ENCODE data around the gene ARID3C. TPM values are rescaled to one million over a fixed set of nuclear protein-coding genes. Genes with fewer than 3 reads are reported as not detected.

Gene ARID3C
- polyA plus RNA-seq, 2 of the 4 experiments (the other 2 are of a cell fraction) = 0.09 to 0.12 TPM

- 90% methylated on average over 9 of the region's 11 CpGs for WGBS (ENCODE audit: missing lambda C conversion rate)
- no peak for ATAC-seq
Measured at GRCh38 chr9:34653151-34654072, 24.5 kb upstream of the ARID3C start.

DNA sequence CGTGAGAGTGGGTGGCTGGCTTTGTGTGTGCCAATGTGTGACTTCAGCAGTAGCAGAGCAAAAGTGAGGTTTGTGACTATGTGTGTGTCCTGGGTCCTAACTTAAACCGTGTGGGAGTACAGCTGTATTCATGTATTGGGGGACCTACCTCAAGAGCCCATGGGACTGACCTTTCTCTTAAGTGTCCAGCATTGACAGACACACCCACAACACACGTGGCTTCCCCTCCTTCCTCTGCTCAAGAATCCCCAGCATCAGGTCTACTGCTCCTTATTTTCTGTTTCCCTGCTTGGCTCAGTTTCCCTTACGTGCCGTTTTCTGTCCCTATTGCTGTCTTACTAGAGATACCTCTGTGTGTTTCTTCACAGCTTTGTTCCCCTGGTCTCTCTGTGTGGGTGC lies 23.7 kb upstream of the ARID3C start:
- TF ChIP-seq PHF8 (IDR thresholded peaks at IDR 0.05; ENCODE audit: borderline replicate concordance, low read depth) (no peak), ESRRA (IDR thresholded peaks at IDR 0.05; ENCODE audit: borderline replicate concordance, low read length) (no peak), JUNB (IDR thresholded peaks at IDR 0.05) (no peak), BHLHE40 (IDR thresholded peaks at IDR 0.05; ENCODE audit: low read depth, low read length) (no peak), REST (IDR thresholded peaks at IDR 0.05) (no peak), HOXA7 (CRISPR knock-in tag; IDR thresholded peaks at IDR 0.05) (no peak), TP53 (CRISPR knock-in tag; IDR thresholded peaks at IDR 0.05) (no peak), MYC (IDR thresholded peaks at IDR 0.05; ENCODE audit: borderline replicate concordance, low read length) (no peak), FOXS1 (CRISPR knock-in tag; IDR thresholded peaks at IDR 0.05) (no peak), RNF2 (IDR thresholded peaks at IDR 0.05; ENCODE audit: borderline replicate concordance, low read depth) (no peak), CHD4 (IDR thresholded peaks at IDR 0.05; ENCODE audit: borderline replicate concordance) (no peak), RFX5 (IDR thresholded peaks at IDR 0.05) (no peak)
- TF ChIP-seq, protein P1, sequence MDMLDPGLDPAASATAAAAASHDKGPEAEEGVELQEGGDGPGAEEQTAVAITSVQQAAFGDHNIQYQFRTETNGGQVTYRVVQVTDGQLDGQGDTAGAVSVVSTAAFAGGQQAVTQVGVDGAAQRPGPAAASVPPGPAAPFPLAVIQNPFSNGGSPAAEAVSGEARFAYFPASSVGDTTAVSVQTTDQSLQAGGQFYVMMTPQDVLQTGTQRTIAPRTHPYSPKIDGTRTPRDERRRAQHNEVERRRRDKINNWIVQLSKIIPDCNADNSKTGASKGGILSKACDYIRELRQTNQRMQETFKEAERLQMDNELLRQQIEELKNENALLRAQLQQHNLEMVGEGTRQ (IDR thresholded peaks at IDR 0.05) = no peak
- CTCF ChIA-PET = interaction anchor here (1.1 to 22.6 kb wide), 4 partner anchors 9 to 23 kb away, joined by 3 to 288 read pairs (median 56); partner anchors contain the start of genes CCL27 and SIGMAR1
- DNase-seq (ENCODE audit: low read depth in 1 of 2, low spot score in 1 of 2) = no peak
- 60% methylated on average over 5 of the region's 5 CpGs for WGBS (ENCODE audit: missing lambda C conversion rate)
- Histone ChIP-seq H3K27ac (peak overlapping the region; percentile 77 to 89), H3K4me1 (peaks cover 22% of the 10 kb centered on the region), H3K4me3 (peak overlapping the region; percentile 37), H3K9me3 (no peaks in the 10 kb centered on the region), H3K4me2 (peak overlapping the region; percentile 76)
- peak in 1 of 2 experiments; percentile 4; a peak in 2 of 6 replicates for ATAC-seq
- POLR2A ChIA-PET = interaction anchor here (1.8 to 2.1 kb wide), 2 partner anchors 12 to 15 kb away, joined by 6 to 8 read pairs; partner anchors contain the start of gene SIGMAR1
- FAIRE-seq = no peak

More at GRCh38 chr9:34653151-34654072, 24.5 kb upstream of the ARID3C start:
- no peak for FAIRE-seq
- H3K4me3 ChIP-seq = no peak overlapping the region
- 0 out of 6 replicates have a peak overlapping the region, but pooled peaks of 1 of the 2 experiments have one; percentile 32 for H3K27ac ChIP-seq
- ChIA-PET POLR2A (interaction anchor here (2.1 kb wide), 1 partner anchor 16 kb away, joined by 8 read pairs; the partner anchor contains the start of gene SIGMAR1), CTCF (interaction anchor here (1.0 to 22.6 kb wide), 3 partner anchors 8 to 16 kb away, joined by 3 to 288 read pairs (median 107); partner anchors contain the start of genes CCL27 and SIGMAR1)
- peaks cover 17% of the 10 kb centered on the region for H3K4me1 ChIP-seq
- peak overlapping the region; percentile 76; the same call in 1 of the 3 replicates for H3K4me2 ChIP-seq
- TF ChIP-seq CHD4 (IDR thresholded peaks at IDR 0.05; ENCODE audit: borderline replicate concordance) = no peak
- TF ChIP-seq KDM1A (IDR thresholded peaks at IDR 0.05; ENCODE audit: low read depth) = no peak
- H3K9me3 ChIP-seq = no peaks in the 10 kb centered on the region
- no peak for DNase-seq (ENCODE audit: low read depth in 1 of 2, low spot score in 1 of 2)

Measured in A549 (cell line).